ENCODE results near the gene BTNL2.
A peak's percentile ranks its signal among the peaks of the same experiment; 100 is the strongest.
"Not testable (repeated sequence)": the region's sequence is repeated elsewhere in the genome, so short reads cannot be mapped to it uniquely, and the experiment has no call there.

The BTNL2 gene

GRCh38 chr6:32436186-32436585 is 29.2 kb upstream of the BTNL2 start:
- Histone ChIP-seq H3K4me1 (ENCODE audit: control insufficient read depth, insufficient read depth, low read length) (no peaks in the 10 kb centered on the region), H3K27me3 (ENCODE audit: control insufficient read depth, insufficient read depth, low read length) (no peaks in the 10 kb centered on the region; the same call in 1 of the 2 replicates), H3K36me3 (ENCODE audit: control insufficient read depth, insufficient read depth, low read length) (no peaks in the 10 kb centered on the region), H3K4me3 (ENCODE audit: low read depth, low read length) (no peak overlapping the region), H3K9me3 (ENCODE audit: control insufficient read depth, insufficient read depth, low read depth, low read length) (no peaks in the 10 kb centered on the region), H3K9ac (ENCODE audit: low read length) (no peak overlapping the region), H3K27ac (ENCODE audit: low read depth, low read length) (no peak overlapping the region)

DNA sequence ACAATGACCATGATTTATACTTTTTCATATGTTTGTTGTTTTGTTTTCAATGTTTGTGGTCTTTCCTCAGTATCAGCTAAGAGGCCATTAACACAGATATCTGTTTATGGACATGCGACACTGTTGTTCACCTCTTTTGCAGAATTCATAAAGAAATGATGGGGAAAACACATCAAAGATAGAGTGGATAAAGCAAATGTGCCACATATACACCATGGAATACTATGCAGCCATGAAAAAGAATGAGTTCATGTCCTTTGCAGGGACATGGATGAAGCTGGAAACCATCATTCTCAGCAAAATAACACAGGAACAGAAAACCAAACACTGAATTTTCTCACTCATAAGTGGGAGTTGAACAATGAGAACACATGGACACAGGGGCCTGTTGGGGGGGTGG is 27.0 kb upstream of the BTNL2 start:
- not testable (repeated sequence) for H3K36me3 ChIP-seq (ENCODE audit: control insufficient read depth, insufficient read depth, low read length); H3K27me3 ChIP-seq (ENCODE audit: control insufficient read depth, insufficient read depth, low read length); H3K4me3 ChIP-seq (ENCODE audit: low read depth, low read length); H3K9me3 ChIP-seq (ENCODE audit: control insufficient read depth, insufficient read depth, low read depth, low read length); H3K4me1 ChIP-seq (ENCODE audit: control insufficient read depth, insufficient read depth, low read length); H3K9ac ChIP-seq (ENCODE audit: low read length); H3K27ac ChIP-seq (ENCODE audit: low read depth, low read length)

DNA sequence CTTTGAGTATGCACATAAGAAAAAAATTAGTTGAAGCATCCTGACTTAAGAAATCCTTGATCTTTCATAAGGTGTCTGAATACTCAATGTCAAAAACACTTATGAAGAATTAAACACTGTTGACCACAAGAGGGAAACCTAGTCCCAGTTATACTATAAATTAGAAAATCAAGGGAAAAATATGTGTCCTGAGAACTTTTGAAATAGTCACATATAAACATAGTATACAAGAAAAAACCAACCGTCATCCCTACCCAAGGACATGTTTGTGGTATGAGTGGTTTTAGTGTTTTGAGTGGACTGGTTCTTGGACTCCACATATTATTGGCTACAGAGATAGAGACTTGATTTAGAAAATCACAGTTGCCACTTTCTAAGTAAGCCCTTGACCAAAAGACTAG is 25.1 kb upstream of the BTNL2 start:
- Histone ChIP-seq H3K9ac (ENCODE audit: low read length) (no peak overlapping the region), H3K4me3 (ENCODE audit: low read depth, low read length) (no peak overlapping the region), H3K9me3 (ENCODE audit: control insufficient read depth, insufficient read depth, low read depth, low read length) (no peaks in the 10 kb centered on the region), H3K27ac (ENCODE audit: low read depth, low read length) (no peak overlapping the region), H3K4me1 (ENCODE audit: control insufficient read depth, insufficient read depth, low read length) (no peaks in the 10 kb centered on the region), H3K36me3 (ENCODE audit: control insufficient read depth, insufficient read depth, low read length) (no peaks in the 10 kb centered on the region), H3K27me3 (ENCODE audit: control insufficient read depth, insufficient read depth, low read length) (no peaks in the 10 kb centered on the region; the same call in 1 of the 2 replicates)

GRCh38 chr6:32431142-32431541 is 24.2 kb upstream of the BTNL2 start:
- Histone ChIP-seq H3K27ac (ENCODE audit: low read depth, low read length) (no peak overlapping the region), H3K27me3 (ENCODE audit: control insufficient read depth, insufficient read depth, low read length) (no peaks in the 10 kb centered on the region; the same call in 1 of the 2 replicates), H3K4me3 (ENCODE audit: low read depth, low read length) (no peak overlapping the region), H3K4me1 (ENCODE audit: control insufficient read depth, insufficient read depth, low read length) (no peaks in the 10 kb centered on the region), H3K36me3 (ENCODE audit: control insufficient read depth, insufficient read depth, low read length) (no peaks in the 10 kb centered on the region), H3K9ac (ENCODE audit: low read length) (no peak overlapping the region), H3K9me3 (ENCODE audit: control insufficient read depth, insufficient read depth, low read depth, low read length) (no peaks in the 10 kb centered on the region)

GRCh38 chr6:32430179-32430578 is 23.2 kb upstream of the BTNL2 start:
- Histone ChIP-seq H3K9me3 (ENCODE audit: control insufficient read depth, insufficient read depth, low read depth, low read length) (no peaks in the 10 kb centered on the region), H3K27ac (ENCODE audit: low read depth, low read length) (no peak overlapping the region), H3K4me1 (ENCODE audit: control insufficient read depth, insufficient read depth, low read length) (no peaks in the 10 kb centered on the region), H3K4me3 (ENCODE audit: low read depth, low read length) (no peak overlapping the region), H3K27me3 (ENCODE audit: control insufficient read depth, insufficient read depth, low read length) (no peaks in the 10 kb centered on the region; the same call in 1 of the 2 replicates), H3K9ac (ENCODE audit: low read length) (no peak overlapping the region), H3K36me3 (ENCODE audit: control insufficient read depth, insufficient read depth, low read length) (no peaks in the 10 kb centered on the region)

DNA sequence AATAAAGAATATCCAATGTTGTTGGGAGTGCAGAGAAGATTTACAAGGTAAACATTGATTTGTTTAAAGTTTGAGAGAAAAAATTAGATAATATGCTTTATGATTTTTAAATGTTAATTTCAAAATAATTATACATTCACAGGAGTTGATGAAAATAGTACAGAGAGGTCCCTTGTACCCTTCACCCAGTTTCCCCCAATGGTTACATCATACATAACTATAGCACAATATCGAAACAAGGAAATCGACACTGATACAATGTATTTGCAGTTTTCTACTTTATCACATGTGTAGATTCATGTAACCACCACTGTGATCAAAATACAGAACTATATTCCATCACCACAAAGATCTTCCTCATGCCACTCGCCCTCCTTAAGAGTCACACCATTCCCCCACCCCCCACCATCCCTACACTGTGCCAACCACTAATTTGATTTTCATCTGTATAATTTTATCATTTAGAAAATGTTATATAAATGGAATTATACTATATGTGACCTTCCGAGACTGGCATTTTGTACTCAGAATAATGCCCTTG is 21.0 kb upstream of the BTNL2 start:
- no peaks in the 10 kb centered on the region for H3K9me3 ChIP-seq (ENCODE audit: control insufficient read depth, insufficient read depth, low read depth, low read length)
- no peaks in the 10 kb centered on the region for H3K4me1 ChIP-seq (ENCODE audit: control insufficient read depth, insufficient read depth, low read length)
- H3K27me3 ChIP-seq (ENCODE audit: control insufficient read depth, insufficient read depth, low read length) = no peaks in the 10 kb centered on the region
- H3K9ac ChIP-seq (ENCODE audit: low read length) = no peak overlapping the region
- H3K4me3 ChIP-seq (ENCODE audit: low read depth, low read length) = no peak overlapping the region
- no peaks in the 10 kb centered on the region for H3K36me3 ChIP-seq (ENCODE audit: control insufficient read depth, insufficient read depth, low read length)
- H3K27ac ChIP-seq (ENCODE audit: low read depth, low read length) = no peak overlapping the region

- H3K4me1 ChIP-seq (ENCODE audit: control insufficient read depth, insufficient read depth, low read length) = no peaks in the 10 kb centered on the region
- no peaks in the 10 kb centered on the region for H3K36me3 ChIP-seq (ENCODE audit: control insufficient read depth, insufficient read depth, low read length)
- no peak overlapping the region for H3K9ac ChIP-seq (ENCODE audit: low read length)
- H3K4me3 ChIP-seq (ENCODE audit: low read depth, low read length) = no peak overlapping the region
- no peak overlapping the region for H3K27ac ChIP-seq (ENCODE audit: low read depth, low read length)
- no peaks in the 10 kb centered on the region for H3K9me3 ChIP-seq (ENCODE audit: control insufficient read depth, insufficient read depth, low read depth, low read length)
- no peaks in the 10 kb centered on the region for H3K27me3 ChIP-seq (ENCODE audit: control insufficient read depth, insufficient read depth, low read length)
These were observed 20.2 kb upstream of the BTNL2 start for GRCh38 chr6:32427218-32427617.

GRCh38 chr6:32426338-32426737 is 19.4 kb upstream of the BTNL2 start:
- H3K27me3 ChIP-seq (ENCODE audit: control insufficient read depth, insufficient read depth, low read length) = no peaks in the 10 kb centered on the region
- H3K9ac ChIP-seq (ENCODE audit: low read length) = no peak overlapping the region
- H3K4me3 ChIP-seq (ENCODE audit: low read depth, low read length) = no peak overlapping the region
- H3K27ac ChIP-seq (ENCODE audit: low read depth, low read length) = no peak overlapping the region
- no peaks in the 10 kb centered on the region for H3K4me1 ChIP-seq (ENCODE audit: control insufficient read depth, insufficient read depth, low read length)
- H3K9me3 ChIP-seq (ENCODE audit: control insufficient read depth, insufficient read depth, low read depth, low read length) = no peaks in the 10 kb centered on the region
- H3K36me3 ChIP-seq (ENCODE audit: control insufficient read depth, insufficient read depth, low read length) = no peaks in the 10 kb centered on the region

DNA sequence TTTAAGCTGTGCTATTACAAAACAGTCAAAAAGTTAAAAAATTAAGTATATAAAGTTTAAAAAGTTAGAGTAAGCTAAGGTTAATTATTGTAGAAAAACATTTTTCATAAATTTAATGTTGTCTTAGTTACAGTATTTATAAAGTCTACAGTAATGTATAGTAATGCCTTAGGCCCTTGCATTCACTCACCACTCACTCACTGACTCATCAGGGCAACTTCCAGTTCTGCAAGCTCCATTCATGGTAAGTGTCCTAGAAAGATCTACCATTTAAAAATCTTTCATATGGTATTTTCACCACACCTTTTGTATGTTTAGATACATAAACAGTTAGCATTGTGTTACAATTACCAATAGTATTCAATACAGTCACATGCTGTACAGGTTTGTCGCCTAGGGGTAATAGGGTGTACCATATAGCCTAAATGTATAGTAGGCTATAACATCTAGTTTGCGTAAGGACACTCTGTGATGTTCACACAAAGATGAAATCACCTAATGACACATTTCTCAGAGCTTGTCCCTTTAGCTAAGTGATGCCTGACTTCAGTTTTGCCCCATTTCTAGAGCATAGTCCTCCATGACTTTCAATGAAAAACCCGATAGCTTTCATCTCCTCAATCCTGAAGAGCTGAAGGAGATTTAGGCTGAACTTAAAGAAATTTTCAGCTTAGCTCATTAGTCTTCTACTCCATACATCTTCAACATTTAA is 17.8 kb upstream of the BTNL2 start:
- Histone ChIP-seq H3K9me3 (ENCODE audit: control insufficient read depth, insufficient read depth, low read depth, low read length) (no peaks in the 10 kb centered on the region), H3K27ac (ENCODE audit: low read depth, low read length) (no peak overlapping the region), H3K4me3 (ENCODE audit: low read depth, low read length) (no peak overlapping the region), H3K4me1 (ENCODE audit: control insufficient read depth, insufficient read depth, low read length) (no peaks in the 10 kb centered on the region), H3K9ac (ENCODE audit: low read length) (no peak overlapping the region), H3K27me3 (ENCODE audit: control insufficient read depth, insufficient read depth, low read length) (no peaks in the 10 kb centered on the region), H3K36me3 (ENCODE audit: control insufficient read depth, insufficient read depth, low read length) (no peaks in the 10 kb centered on the region)

DNA sequence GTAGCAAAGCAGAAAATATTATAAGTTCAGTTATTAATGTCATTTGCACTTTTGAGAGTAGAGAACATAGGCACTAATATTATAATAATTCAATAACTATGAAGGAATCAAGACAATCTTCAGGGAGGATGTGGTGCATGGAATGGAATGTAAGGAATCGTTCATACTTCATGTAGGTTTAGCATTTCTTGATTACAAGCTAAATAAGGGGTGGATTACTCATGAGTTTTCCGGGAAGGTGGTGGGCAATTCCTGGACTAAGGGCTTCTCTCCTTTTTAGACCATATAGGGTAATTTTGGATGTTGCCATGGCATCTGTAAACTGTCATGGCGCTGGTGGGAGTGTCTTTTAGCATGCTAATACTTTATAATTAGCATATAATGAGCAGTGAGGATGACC is 9.1 kb upstream of the BTNL2 start:
- H3K9ac ChIP-seq (ENCODE audit: low read length) = no peak overlapping the region
- no peak overlapping the region for H3K27ac ChIP-seq (ENCODE audit: low read depth, low read length)
- H3K4me3 ChIP-seq (ENCODE audit: low read depth, low read length) = no peak overlapping the region
- H3K9me3 ChIP-seq (ENCODE audit: control insufficient read depth, insufficient read depth, low read depth, low read length) = no peaks in the 10 kb centered on the region
- H3K36me3 ChIP-seq (ENCODE audit: control insufficient read depth, insufficient read depth, low read length) = no peaks in the 10 kb centered on the region
- peaks cover 9% of the 10 kb centered on the region for H3K27me3 ChIP-seq (ENCODE audit: control insufficient read depth, insufficient read depth, low read length)
- H3K4me1 ChIP-seq (ENCODE audit: control insufficient read depth, insufficient read depth, low read length) = no peaks in the 10 kb centered on the region

GRCh38 chr6:32415521-32416019 is 8.6 kb upstream of the BTNL2 start:
- Histone ChIP-seq H3K4me1 (ENCODE audit: control insufficient read depth, insufficient read depth, low read length) (no peaks in the 10 kb centered on the region), H3K9ac (ENCODE audit: low read length) (no peak overlapping the region), H3K36me3 (ENCODE audit: control insufficient read depth, insufficient read depth, low read length) (no peaks in the 10 kb centered on the region), H3K27me3 (ENCODE audit: control insufficient read depth, insufficient read depth, low read length) (peaks cover 9% of the 10 kb centered on the region), H3K27ac (ENCODE audit: low read depth, low read length) (no peak overlapping the region), H3K9me3 (ENCODE audit: control insufficient read depth, insufficient read depth, low read depth, low read length) (no peaks in the 10 kb centered on the region), H3K4me3 (ENCODE audit: low read depth, low read length) (peak overlapping the region; percentile 47)

Data from HUES6 (cell line).